HEK293T (cell line): ENCODE data around the gene HIGD1B.
"Not testable (repeated sequence)": the region's sequence is repeated elsewhere in the genome, so short reads cannot be mapped to it uniquely, and the experiment has no call there.

Source experiments
- BHLHE40 ChIP-seq: fragments of 450-650 bp; IDR thresholded peaks from 2 replicates; pipeline ENCODE4 v1.6.1; 2016; ENCODE audit warnings: mild to moderate bottlenecking, moderate library complexity, borderline replicate concordance
- FOXM1 ChIP-seq: fragments of 450-650 bp; IDR thresholded peaks from 2 replicates; pipeline ENCODE4 v1.6.1; 2017; ENCODE audit warnings: mild to moderate bottlenecking, borderline replicate concordance
- LEF1 ChIP-seq: fragments of 450-650 bp; IDR thresholded peaks from 2 replicates; pipeline ENCODE4 v1.6.1; 2017; ENCODE audit warnings: mild to moderate bottlenecking, borderline replicate concordance
- SP1 ChIP-seq: fragments of 450-650 bp; IDR thresholded peaks from 2 replicates; pipeline ENCODE4 v1.6.1; 2017

DNA sequence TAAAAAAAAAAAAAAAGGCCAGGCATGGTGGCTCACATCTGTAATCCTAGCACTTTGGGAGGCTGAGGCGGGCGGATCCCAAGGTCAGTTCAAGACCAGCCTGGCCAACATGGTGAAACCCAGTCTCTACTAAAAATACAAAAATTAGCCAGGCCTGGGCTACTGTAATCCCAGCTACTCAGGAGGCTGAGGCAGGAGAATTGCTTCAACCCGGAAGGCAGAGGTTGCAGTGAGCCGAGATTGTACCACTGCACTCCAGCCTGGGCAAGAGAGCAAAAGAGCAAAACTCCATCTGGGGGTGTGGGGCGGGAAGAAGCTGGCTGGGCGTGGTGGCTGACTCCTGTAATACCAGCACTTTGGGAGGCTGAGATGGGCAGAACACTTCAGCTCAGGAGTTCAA is 29.2 kb upstream of the HIGD1B start:
- TF ChIP-seq LEF1, FOXM1, BHLHE40, SP1: not testable (repeated sequence)
